Suprapubic skin (tissue), 4 donors: ENCODE results near the gene RC3H1. TPM values are rescaled to one million over a fixed set of nuclear protein-coding genes. Genes with fewer than 3 reads are reported as not detected.
"Not testable (repeated sequence)": the region's sequence is repeated elsewhere in the genome, so short reads cannot be mapped to it uniquely, and the experiment has no call there.

Experiments used
- DNase-seq, 2 donors: peaks; one replicate each; pipeline ENCODE4 v3.0.0-alpha.2; 2019; ENCODE audit warnings: low spot score in 2 of 2
- H3K27ac ChIP-seq: fragments of 200-600 bp; sonication (generic); one replicate; pipeline ENCODE4 v1.5.1; 2019
- H3K27me3 ChIP-seq: fragments of 200-600 bp; sonication (generic); one replicate; pipeline ENCODE4 v1.5.1; 2019
- H3K36me3 ChIP-seq: fragments of 200-600 bp; sonication (generic); one replicate; pipeline ENCODE4 v1.5.1; 2019
- H3K4me1 ChIP-seq: fragments of 200-600 bp; sonication (generic); one replicate; pipeline ENCODE4 v1.5.1; 2019
- H3K4me3 ChIP-seq: fragments of 200-600 bp; sonication (generic); one replicate; pipeline ENCODE4 v1.5.1; 2019; ENCODE audit warnings: mild to moderate bottlenecking
- H3K9me3 ChIP-seq: fragments of 200-600 bp; sonication (generic); one replicate; pipeline ENCODE4 v1.5.1; 2019
- EP300 ChIP-seq: sonication (generic); formaldehyde crosslinking; IDR thresholded peaks from one replicate; pipeline ENCODE4 v1.6.1; 2017; ENCODE audit warnings: antibody characterized with exemption
- POLR2A ChIP-seq, 2 donors: fragments of 450-650 bp; IDR thresholded peaks; one replicate each; pipeline ENCODE4 v1.6.1; 2017; ENCODE audit warnings: antibody characterized with exemption in 2 of 2, mild to moderate bottlenecking in 2 of 2, moderate library complexity in 2 of 2
- POLR2AphosphoS5 ChIP-seq, 3 donors: sonication (generic); formaldehyde crosslinking; IDR thresholded peaks; one replicate each; pipeline ENCODE4 v1.6.1; 2017; ENCODE audit warnings: antibody characterized with exemption in 3 of 3
- WGBS: methylation state at CpG from one replicate; pipeline ENCODE4 v1.1.5; 2018; 5-methylcytosine and 5-hydroxymethylcytosine counted together
- total RNA-seq, 4 donors: library from RNA; depleted of rRNA; stranded (reverse); fragments of >200 nt; gene quantifications; one replicate each; pipeline ENCODE4 v1.1.0, GENCODE V29; 2016
- TF ChIP-seq, protein P1 (sequence below), 2 donors: fragments of 200-600 bp in 1 of 2; fragments of 450-650 bp in 1 of 2; sonication (generic) in 1 of 2; IDR thresholded peaks; one replicate each; pipeline ENCODE4 v1.5.1; 2016 to 2019; ENCODE audit warnings: antibody characterized with exemption in 2 of 2, mild to moderate bottlenecking in 1 of 2, moderate library complexity in 1 of 2

Gene RC3H1
- total RNA-seq, 4 donors from 2014 or later, result 33.6 to 70.9 (median 52.3) TPM

DNA sequence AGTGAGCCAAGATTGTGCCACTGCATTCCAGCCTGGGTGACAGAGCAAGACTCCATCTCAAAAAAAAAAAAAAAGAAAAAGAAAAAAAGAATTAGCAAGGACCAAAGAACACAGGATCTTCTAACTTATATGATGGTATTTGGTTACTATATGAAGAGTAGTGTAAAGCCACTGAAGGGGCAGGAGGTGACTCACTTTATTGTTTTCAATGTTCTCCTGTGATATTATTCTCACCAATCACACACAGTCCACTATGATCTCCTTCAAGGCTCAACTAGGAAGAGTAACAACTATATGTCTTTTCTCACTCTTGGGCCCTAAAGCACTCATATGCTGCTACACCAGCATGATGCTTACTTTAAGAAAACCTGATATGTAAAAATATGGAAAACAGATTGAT lies 26.7 kb downstream of the RC3H1 start:
- no peak for DNase-seq
- peaks cover 11% of the 10 kb centered on the region for H3K4me1 ChIP-seq
- peaks cover 39% of the 10 kb centered on the region for H3K36me3 ChIP-seq
- no peak overlapping the region for H3K27ac ChIP-seq
- no peaks in the 10 kb centered on the region for H3K27me3 ChIP-seq
- H3K4me3 ChIP-seq, result no peak overlapping the region
- TF ChIP-seq, protein P1, sequence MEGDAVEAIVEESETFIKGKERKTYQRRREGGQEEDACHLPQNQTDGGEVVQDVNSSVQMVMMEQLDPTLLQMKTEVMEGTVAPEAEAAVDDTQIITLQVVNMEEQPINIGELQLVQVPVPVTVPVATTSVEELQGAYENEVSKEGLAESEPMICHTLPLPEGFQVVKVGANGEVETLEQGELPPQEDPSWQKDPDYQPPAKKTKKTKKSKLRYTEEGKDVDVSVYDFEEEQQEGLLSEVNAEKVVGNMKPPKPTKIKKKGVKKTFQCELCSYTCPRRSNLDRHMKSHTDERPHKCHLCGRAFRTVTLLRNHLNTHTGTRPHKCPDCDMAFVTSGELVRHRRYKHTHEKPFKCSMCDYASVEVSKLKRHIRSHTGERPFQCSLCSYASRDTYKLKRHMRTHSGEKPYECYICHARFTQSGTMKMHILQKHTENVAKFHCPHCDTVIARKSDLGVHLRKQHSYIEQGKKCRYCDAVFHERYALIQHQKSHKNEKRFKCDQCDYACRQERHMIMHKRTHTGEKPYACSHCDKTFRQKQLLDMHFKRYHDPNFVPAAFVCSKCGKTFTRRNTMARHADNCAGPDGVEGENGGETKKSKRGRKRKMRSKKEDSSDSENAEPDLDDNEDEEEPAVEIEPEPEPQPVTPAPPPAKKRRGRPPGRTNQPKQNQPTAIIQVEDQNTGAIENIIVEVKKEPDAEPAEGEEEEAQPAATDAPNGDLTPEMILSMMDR (IDR thresholded peaks at IDR 0.05), result no peak
- TF ChIP-seq POLR2AphosphoS5 (IDR thresholded peaks at IDR 0.05), result no peak
- H3K9me3 ChIP-seq, result no peaks in the 10 kb centered on the region

DNA sequence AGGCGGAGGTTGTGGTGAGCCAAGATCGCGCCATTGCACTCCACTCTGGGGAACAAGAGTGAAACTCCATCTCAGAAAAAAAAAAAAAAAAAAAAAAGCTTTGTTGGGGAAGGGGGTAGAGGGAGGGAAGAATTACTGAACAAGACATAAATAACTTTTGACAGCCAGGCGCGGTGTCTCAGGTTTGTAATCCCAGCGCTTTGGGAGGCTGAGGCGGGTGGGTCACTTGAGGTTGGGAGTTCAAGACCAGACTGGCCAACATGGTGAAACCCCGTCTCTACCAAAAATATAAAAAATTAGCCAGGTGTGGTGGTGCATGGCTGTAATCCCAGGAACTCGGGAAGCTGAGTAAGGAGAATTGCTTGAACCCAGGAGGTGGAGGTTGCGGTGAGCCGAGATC lies 28.2 kb downstream of the RC3H1 start:
- Histone ChIP-seq H3K36me3 (peaks cover 49% of the 10 kb centered on the region), H3K4me1 (peaks cover 11% of the 10 kb centered on the region)
- H3K4me3 ChIP-seq, H3K27ac ChIP-seq, H3K27me3 ChIP-seq, DNase-seq, H3K9me3 ChIP-seq: not testable (repeated sequence)
- WGBS, result 94% methylated on average over 11 of the region's 11 CpGs

DNA sequence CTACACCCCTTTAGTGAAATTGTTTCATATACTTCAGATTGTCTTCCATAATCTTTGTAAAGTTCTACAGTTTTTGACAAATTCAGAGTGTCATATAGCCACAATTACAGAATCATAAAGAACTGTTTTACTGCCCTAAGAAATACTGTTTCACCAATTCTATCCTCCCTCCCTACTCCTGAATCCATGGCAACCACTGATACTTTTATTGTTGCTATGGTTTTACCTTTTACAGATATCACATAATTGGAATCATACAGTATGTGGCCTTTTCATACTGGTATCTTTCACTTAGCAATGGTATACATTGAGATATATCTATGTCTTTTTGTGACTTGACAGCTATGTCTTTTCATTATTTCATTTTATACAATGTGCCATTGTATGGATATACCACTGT lies 34.1 kb downstream of the RC3H1 start:
- Histone ChIP-seq H3K27ac (no peak overlapping the region), H3K4me3 (no peak overlapping the region), H3K9me3 (no peaks in the 10 kb centered on the region), H3K27me3 (no peaks in the 10 kb centered on the region), H3K4me1 (no peaks in the 10 kb centered on the region), H3K36me3 (peaks cover 57% of the 10 kb centered on the region)
- DNase-seq, result no peak
- TF ChIP-seq POLR2AphosphoS5 (IDR thresholded peaks at IDR 0.05) (no peak), POLR2A (IDR thresholded peaks at IDR 0.05) (no peak), EP300 (no peak)
- TF ChIP-seq, protein P1 (IDR thresholded peaks at IDR 0.05), result no peak

DNA sequence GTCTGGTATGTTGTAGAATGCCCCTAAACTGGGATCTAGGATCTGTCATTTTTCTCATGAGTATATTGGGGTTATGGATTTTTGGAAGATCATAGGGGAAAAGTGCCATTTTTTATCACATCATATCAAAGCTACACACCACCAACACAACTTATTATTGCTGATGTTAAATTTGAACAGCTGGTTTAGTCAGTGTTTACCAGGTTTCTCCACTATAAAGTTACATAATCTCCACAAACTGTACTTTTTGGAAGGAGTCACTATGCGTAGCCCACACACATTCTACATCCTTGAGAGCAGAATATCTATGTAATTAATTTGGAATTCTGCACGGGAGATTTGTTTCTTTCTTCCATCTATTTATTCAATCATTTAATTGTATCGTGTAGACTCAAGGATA lies 35.2 kb downstream of the RC3H1 start:
- TF ChIP-seq, protein P1 (IDR thresholded peaks at IDR 0.05), result no peak
- TF ChIP-seq EP300 (no peak), POLR2AphosphoS5 (IDR thresholded peaks at IDR 0.05) (no peak), POLR2A (IDR thresholded peaks at IDR 0.05) (no peak)
- no peak for DNase-seq
- Histone ChIP-seq H3K9me3 (no peaks in the 10 kb centered on the region), H3K4me1 (no peaks in the 10 kb centered on the region), H3K36me3 (peaks cover 57% of the 10 kb centered on the region), H3K27ac (no peak overlapping the region), H3K4me3 (no peak overlapping the region), H3K27me3 (no peaks in the 10 kb centered on the region)
- 94% methylated on average over 3 of the region's 3 CpGs for WGBS

DNA sequence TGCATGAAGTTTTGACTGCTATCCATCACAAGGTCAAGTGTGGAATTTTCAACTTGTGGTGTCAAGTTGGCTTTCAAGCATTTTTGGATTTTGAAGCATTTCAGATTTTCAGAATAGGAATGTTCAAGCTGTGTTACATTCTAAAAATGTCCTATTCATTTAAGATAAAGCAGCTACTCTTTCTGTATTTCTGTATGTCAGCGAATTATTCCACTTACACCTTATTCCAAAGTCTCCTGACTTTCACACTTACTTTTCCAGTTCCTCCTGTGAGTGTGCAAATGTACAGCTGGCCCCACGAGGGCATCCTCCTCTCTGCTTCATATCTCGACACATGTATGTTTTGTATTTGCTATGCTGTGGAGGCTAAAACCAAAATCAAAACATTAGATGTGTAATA lies 51.9 kb downstream of the RC3H1 start:
- 79% methylated on average over 3 of the region's 3 CpGs for WGBS
- TF ChIP-seq EP300 (no peak), POLR2AphosphoS5 (IDR thresholded peaks at IDR 0.05) (no peak), POLR2A (IDR thresholded peaks at IDR 0.05) (no peak)
- TF ChIP-seq, protein P1 (IDR thresholded peaks at IDR 0.05), result no peak
- Histone ChIP-seq H3K36me3 (peaks cover 92% of the 10 kb centered on the region), H3K9me3 (no peaks in the 10 kb centered on the region), H3K4me3 (no peak overlapping the region), H3K27ac (no peak overlapping the region), H3K4me1 (no peaks in the 10 kb centered on the region), H3K27me3 (no peaks in the 10 kb centered on the region)
- no peak for DNase-seq

DNA sequence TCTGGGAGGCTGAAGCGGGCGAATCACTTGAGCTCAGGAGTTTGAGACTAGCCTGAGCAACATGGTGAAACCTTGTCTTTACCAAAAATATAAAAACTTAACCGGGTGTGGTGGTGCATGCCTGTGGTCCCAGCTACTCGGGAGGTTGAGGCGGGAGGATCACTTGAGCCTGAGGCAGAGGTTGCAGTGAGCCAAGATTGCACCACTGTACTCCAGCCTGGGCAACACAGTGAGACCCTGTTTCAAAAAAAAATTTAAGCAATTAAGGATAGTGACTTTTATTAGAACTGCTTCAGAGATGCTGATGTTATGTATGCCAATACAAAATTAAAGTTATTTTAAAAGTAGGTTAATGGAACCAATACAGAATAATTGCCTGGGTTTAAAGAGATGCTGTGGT lies 56.3 kb downstream of the RC3H1 start:
- 97% methylated on average over 5 of the region's 5 CpGs for WGBS
- not testable (repeated sequence) for H3K4me3 ChIP-seq, H3K9me3 ChIP-seq, DNase-seq, H3K27me3 ChIP-seq, H3K27ac ChIP-seq, H3K4me1 ChIP-seq
- H3K36me3 ChIP-seq, result peaks cover 82% of the 10 kb centered on the region
